ENCODE data around the gene CDKAL1.
A peak's percentile ranks its signal among the peaks of the same experiment; 100 is the strongest.
"Not testable (repeated sequence)": the region's sequence is repeated elsewhere in the genome, so short reads cannot be mapped to it uniquely, and the experiment has no call there.

Gene CDKAL1

DNA sequence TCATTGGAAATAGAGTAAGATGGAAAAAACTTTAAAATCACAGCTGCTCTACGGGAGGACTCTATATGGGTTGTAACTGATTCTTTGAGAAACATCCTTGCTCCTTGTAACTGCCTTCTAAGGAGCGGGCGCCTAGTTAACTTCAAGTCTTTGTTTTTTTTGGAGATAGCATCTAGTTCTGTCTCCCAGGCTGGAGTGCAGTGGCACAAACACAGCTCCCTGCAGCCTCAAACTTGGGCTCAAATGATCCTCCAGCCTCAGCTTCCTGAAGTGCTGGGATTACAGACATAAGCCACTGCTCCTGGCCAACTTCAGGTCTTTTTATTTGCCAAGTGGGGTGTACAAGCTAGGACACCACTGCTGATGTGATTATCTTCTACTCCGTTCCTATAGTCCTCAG, 552.9 kb downstream of the CDKAL1 start:
- no peak for DNase-seq

DNA sequence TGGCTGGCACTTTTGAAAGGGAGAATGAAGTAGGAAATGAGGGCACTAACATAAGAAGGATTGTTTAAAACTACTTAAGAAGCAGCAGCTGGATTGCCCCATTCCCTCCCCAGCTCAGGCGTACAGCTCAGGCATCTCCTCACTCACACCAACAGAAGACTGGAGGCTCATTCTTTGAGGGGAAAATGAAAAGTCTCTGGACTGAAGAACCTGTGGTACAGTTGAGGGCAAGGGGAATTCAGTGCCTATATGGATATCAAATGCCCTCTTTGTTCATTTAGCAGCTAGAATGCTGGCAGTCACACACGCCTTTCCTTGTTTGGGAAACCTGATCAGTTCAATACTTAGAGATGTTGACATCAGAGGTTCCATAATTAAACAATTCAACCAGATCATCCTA, 557.2 kb downstream of the CDKAL1 start:
- DNase-seq, result no peak

DNA sequence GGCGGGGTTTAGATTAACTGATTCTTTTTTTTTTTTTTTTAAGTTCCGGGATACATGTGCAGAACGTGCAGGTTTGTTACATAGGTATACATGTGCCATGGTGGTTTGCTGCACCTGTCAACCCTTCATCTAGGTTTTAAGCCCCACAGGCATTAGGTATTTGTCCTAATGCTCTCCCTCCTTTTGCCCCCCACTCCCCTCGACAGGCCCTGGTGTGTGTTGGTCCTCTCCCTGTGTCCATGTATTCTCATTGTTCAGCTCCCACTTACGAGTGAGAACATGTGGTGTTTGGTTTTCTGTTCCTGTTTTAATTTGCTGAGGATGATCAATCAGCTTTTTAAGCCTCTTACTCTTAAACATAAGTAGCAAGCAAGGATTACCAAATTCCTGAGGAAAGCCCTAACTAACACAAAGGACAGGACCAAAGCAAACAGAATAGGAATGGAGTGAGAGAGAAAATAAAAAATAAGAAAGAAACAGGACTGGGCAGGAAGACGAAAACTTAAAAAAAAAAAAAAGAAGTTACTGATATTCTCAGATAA, 558.0 kb downstream of the CDKAL1 start:
- DNase-seq, result not testable (repeated sequence)

DNA sequence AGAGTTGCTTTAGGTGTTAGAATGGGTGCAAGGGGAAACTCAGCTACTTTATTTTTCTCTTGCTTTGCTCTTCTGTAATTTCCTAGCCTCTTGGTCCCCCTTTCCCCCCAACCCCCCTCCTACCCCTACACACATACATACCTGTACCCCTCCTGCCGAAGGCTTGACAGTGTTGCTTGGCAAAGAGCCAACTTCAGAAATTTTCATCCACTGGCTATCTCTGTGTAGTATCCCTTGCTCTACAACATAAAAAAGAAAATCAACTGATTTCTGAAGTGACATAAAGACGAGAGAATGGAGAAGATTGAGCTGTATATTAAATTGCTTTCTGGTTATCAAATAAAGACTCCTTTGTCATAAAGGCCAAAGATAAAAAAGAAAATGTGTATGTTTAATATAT, 561.2 kb downstream of the CDKAL1 start:
- no peak for DNase-seq

DNA sequence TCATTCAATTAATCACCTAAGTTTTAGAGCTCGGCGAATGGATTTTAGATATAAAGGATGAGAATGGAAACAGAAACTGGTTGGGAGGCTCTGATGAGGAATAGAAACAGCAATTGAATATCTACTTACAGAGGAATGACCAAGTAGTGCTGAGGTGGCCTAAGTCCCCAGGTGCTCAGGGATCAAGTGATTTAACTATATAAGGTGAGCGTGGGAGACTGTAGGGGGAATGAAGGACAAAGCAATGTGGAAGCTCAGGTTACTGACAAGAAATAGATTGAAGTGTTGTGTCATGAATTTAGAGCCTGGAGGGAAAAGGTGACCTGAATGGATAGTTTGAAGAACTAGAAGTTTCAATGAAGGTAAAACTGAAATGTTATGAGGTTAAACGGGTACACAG, 563.9 kb downstream of the CDKAL1 start:
- DNase-seq, result no peak

- no peak for DNase-seq
Observed at GRCh38 chr6:21098744-21099143, 564.5 kb downstream of the CDKAL1 start.

DNA sequence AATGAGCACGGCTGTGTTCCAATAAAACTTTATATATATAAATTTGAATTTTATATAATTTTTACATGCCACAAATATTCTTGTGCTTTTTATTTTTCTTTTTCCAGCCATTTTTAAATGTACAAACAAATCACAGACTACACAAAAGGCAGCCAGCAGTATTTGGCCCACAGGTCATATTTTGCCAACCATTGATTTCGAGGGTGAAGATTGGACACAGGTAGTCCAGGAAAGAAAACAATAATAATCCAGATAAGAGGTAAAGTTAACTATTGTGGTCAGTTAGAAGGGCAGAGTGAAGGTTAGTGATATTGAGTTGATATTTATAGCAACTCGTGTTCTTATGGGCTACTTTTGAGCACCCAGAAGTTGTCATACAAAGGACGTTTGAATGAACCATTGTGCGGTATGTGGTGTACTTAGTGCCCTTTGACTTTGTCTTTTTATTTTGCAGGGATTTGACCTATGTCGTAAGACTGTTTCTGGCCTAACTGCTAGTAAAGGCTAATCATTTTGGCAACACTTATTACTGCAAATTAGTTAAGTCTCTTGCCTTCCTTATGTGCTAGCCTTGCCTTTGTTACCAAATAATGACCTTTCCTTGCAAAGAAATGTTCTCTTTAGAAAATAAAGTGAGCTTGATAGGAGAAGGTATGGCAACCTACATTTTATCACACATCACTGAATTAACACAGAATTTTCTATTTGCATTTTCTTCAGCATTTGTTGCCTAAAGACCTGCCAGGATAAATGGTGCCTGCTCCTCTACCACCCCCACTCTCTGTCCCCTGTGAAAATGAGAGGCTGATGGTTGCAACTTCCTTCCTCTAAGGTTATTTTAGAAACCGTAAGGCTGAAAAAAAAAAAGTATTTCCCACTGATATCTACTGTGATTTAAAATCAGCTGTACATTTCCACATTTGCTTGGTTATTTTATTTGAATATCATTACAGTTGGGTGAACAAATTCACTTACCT, 565.4 kb downstream of the CDKAL1 start:
- no peak for DNase-seq

- DNase-seq, result no peak
Observed at GRCh38 chr6:21100991-21101390, 566.7 kb downstream of the CDKAL1 start.

DNA sequence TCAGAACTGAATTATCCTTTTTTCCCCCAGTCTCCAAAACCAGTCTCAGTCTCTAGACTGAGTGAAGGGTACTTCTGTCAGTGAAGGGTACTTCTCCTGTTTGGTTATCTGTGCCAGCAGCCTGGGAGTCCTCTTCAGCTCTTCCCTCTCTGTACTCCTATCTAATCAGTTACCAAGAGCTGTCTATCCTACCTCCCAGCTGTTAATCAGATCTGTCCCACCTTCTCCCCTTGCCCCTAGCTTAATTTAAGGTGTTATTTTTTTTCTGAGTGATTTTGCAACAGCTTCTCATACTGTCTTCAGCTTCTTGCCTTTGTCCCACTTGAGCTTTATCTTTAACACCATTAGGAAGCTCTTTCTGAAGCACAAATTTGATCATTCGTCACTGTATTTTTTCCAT, 567.4 kb downstream of the CDKAL1 start:
- no peak for DNase-seq

- no peak for DNase-seq
Observed at GRCh38 chr6:21102201-21102600, 567.9 kb downstream of the CDKAL1 start.

GRCh38 chr6:21102624-21103023, 568.4 kb downstream of the CDKAL1 start:
- no peak for DNase-seq

GRCh38 chr6:21103626-21104224, 569.5 kb downstream of the CDKAL1 start:
- DNase-seq, result no peak

GRCh38 chr6:21104288-21104687, 570.0 kb downstream of the CDKAL1 start:
- DNase-seq, result no peak

GRCh38 chr6:21107796-21108195, 573.5 kb downstream of the CDKAL1 start:
- DNase-seq, result no peak

DNA sequence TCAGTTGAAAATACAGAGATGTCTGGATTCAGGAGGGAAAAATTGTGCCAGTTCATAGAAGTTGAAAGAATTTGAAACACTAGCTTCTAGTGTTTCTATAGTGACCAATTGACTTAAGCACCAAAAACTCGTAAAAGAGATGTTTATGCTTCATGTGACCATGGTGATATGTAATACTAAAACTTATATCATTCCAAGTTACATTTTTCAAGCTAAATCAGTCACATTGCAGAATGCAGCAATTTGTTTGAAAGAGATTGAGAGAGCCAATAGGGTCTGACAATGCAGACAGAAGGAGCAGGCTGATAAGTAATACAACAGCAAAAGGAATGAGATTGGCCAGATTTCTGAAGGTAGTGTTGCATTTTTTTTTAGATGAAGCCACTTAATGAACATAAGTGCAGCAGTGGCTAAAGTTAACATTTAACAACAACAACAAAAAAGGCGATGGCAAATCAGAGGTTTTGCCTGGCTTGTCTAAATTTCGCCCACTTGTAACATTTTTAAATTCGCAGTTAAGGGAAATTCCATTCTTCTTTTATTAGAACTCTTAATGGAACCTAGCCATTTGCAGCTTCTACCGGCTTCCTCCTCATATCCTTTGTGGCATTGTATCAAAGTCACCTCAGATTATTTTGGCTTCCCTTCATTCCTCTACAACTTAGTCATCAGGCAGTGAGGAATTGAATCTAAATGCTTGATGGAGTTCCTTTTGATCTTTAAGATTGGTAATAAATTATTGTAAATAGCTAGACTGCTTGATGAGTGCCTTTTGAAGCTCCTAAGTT, 575.3 kb downstream of the CDKAL1 start:
- peak; percentile 88 for DNase-seq

GRCh38 chr6:21110684-21111083, 576.4 kb downstream of the CDKAL1 start:
- DNase-seq, result no peak

DNA sequence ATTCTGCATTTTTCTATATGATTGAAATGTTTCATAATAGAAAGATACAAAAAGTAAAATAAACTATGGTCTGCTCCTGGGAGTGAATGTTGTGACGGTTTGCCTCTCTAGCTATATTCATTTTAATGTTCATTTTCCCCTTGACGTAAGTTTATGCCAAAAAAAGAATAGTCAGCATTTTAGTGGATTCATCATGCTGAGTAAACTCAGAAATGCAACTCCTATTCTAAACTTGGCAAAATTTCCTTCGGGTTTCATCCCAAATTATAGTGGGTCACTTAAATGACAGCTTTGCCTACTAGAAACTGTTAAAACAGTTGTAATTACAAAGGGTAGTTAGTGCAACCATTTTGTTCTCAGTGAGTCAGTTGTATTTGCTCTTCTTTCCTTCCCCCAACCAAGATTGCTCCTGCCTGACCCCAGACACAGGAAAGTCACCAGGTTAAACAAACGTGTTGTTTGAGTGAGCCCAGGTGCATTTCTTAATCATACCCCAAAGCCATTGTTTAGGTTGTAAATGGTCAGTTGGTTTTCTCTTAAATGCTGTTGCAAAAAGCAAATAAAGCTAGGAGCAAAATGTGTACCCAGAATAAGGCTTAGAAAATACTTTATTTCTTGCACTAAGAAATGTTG, 577.0 kb downstream of the CDKAL1 start:
- no peak for DNase-seq

DNA sequence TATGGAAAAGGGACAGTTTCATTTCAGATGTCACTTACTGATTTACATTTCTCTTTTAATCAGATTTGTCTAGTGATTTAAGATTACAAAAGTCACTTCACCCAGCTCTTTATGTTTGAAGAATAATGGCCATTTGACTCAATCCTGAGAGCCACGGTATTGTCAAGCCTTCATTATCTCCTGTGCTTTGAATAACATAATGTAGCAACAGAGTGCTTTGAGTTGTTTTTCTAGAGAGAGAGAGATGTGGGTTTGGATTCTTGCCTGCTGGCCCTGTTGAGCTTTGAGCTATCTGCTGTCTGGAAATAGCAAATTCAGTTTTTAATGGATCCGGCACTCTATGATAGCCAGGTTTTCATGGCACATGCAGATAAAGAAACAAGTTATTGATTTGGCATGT, 580.9 kb downstream of the CDKAL1 start:
- DNase-seq, result peak; percentile 27

- DNase-seq, result no peak
Observed at GRCh38 chr6:21116736-21117135, 582.5 kb downstream of the CDKAL1 start.

DNA sequence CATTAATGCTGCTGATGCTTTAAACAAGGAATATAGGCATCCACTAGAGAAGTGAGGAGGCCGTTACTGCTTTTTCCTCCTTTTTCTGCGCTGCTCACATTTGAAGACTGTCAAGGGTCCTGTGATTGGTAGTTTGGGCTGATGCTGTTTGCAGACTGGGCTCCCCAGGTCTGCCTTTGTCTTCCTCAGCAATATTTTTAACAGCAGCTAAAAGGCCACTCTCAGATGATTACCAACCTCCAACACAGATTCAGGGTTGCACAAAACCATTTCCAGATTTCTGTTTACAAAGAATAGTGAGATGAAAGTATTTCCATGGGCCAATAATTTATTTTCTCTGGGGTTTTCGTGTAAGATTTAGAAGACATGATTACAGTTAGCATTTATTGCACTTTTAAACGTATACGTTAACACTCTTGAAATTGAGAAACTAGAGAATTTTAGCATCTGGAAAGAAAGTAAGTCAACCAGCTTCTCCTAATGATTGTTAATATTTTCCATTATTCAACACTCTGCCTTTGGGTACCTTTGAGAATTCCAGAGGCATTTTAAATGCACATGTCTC, 584.0 kb downstream of the CDKAL1 start:
- DNase-seq, result no peak

DNA sequence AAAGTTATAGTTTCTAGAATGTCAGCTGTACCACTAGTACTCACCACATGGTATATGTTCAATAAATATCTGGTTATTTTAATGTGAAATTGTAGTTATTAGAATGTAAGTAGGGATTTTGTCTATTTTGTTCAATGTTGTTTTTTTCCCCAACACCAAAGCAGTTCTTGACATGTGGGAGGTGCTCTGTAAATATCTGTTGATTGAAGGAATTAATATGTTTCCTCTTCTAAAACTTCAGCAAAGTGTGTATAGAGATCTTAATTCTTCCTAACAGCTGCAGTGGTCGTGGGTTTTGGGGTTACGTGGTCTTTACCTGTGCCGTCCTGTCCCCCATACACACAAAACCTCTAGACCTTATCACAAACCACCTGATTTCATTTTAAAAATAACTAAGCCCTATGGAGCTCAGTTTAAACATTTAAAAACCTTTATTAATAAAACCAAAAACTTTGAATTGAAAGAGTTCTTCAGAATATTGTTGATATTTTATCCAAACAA, 587.4 kb downstream of the CDKAL1 start:
- DNase-seq, result no peak

Measured in fibroblast of skin of right quadriceps (primary cell).